Measurements from ENCODE around the gene SPPL2B.

Gene SPPL2B

GRCh38 chr19:2288338-2288817 is 40.1 kb upstream of the SPPL2B start:
- H3K4me1 ChIP-seq (ENCODE audit: control insufficient read depth, insufficient read depth, low read length, unreplicated experiment), result peaks cover 4% of the 10 kb centered on the region

GRCh38 chr19:2288818-2289713 is 39.4 kb upstream of the SPPL2B start:
- Histone ChIP-seq H3K4me3 (ENCODE audit: low read depth, low read length) (no peak overlapping the region), H2AFZ (ENCODE audit: low read length, unreplicated experiment) (no peak overlapping the region), H3K36me3 (ENCODE audit: insufficient read depth, low read length) (no peaks in the 10 kb centered on the region), H3K4me1 (ENCODE audit: control insufficient read depth, insufficient read depth, low read length, unreplicated experiment) (peaks cover 4% of the 10 kb centered on the region), H3K79me2 (ENCODE audit: control insufficient read depth, insufficient read depth, low read length, unreplicated experiment) (no peaks in the 10 kb centered on the region), H3K27ac (ENCODE audit: low read depth, low read length) (no peak overlapping the region), H3K27me3 (ENCODE audit: insufficient read depth, low read length) (peaks cover 31% of the 10 kb centered on the region)

More at GRCh38 chr19:2288338-2288817, 40.1 kb upstream of the SPPL2B start:
- Histone ChIP-seq H3K4me3 (ENCODE audit: low read depth, low read length) (no peak overlapping the region), H3K79me2 (ENCODE audit: control insufficient read depth, insufficient read depth, low read length, unreplicated experiment) (no peaks in the 10 kb centered on the region), H3K36me3 (ENCODE audit: insufficient read depth, low read length) (no peaks in the 10 kb centered on the region), H2AFZ (ENCODE audit: low read length, unreplicated experiment) (no peak overlapping the region), H3K27ac (ENCODE audit: low read depth, low read length) (no peak overlapping the region), H3K27me3 (ENCODE audit: insufficient read depth, low read length) (peaks cover 31% of the 10 kb centered on the region)

GRCh38 chr19:2289714-2290435 is 38.6 kb upstream of the SPPL2B start:
- no peak overlapping the region for H2AFZ ChIP-seq (ENCODE audit: low read length, unreplicated experiment)
- no peaks in the 10 kb centered on the region for H3K79me2 ChIP-seq (ENCODE audit: control insufficient read depth, insufficient read depth, low read length, unreplicated experiment)
- H3K36me3 ChIP-seq (ENCODE audit: insufficient read depth, low read length), result no peaks in the 10 kb centered on the region
- peak overlapping the region; percentile 59 for H3K4me3 ChIP-seq (ENCODE audit: low read depth, low read length)
- H3K4me1 ChIP-seq (ENCODE audit: control insufficient read depth, insufficient read depth, low read length, unreplicated experiment), result peaks cover 8% of the 10 kb centered on the region
- H3K27me3 ChIP-seq (ENCODE audit: insufficient read depth, low read length), result peaks cover 31% of the 10 kb centered on the region
- H3K27ac ChIP-seq (ENCODE audit: low read depth, low read length), result no peak overlapping the region

- Histone ChIP-seq H3K27ac (ENCODE audit: low read depth, low read length) (no peak overlapping the region), H3K4me1 (ENCODE audit: control insufficient read depth, insufficient read depth, low read length, unreplicated experiment) (peaks cover 8% of the 10 kb centered on the region), H3K79me2 (ENCODE audit: control insufficient read depth, insufficient read depth, low read length, unreplicated experiment) (no peaks in the 10 kb centered on the region), H2AFZ (ENCODE audit: low read length, unreplicated experiment) (no peak overlapping the region), H3K4me3 (ENCODE audit: low read depth, low read length) (peak overlapping the region; percentile 59), H3K36me3 (ENCODE audit: insufficient read depth, low read length) (no peaks in the 10 kb centered on the region), H3K27me3 (ENCODE audit: insufficient read depth, low read length) (peaks cover 31% of the 10 kb centered on the region)
Measured at GRCh38 chr19:2290441-2291184, 37.9 kb upstream of the SPPL2B start.

GRCh38 chr19:2291185-2291751 is 37.2 kb upstream of the SPPL2B start:
- peaks cover 8% of the 10 kb centered on the region for H3K4me1 ChIP-seq (ENCODE audit: control insufficient read depth, insufficient read depth, low read length, unreplicated experiment)
- no peak overlapping the region for H3K27ac ChIP-seq (ENCODE audit: low read depth, low read length)
- no peaks in the 10 kb centered on the region for H3K79me2 ChIP-seq (ENCODE audit: control insufficient read depth, insufficient read depth, low read length, unreplicated experiment)
- peaks cover 31% of the 10 kb centered on the region for H3K27me3 ChIP-seq (ENCODE audit: insufficient read depth, low read length)
- no peak overlapping the region for H2AFZ ChIP-seq (ENCODE audit: low read length, unreplicated experiment)
- no peaks in the 10 kb centered on the region for H3K36me3 ChIP-seq (ENCODE audit: insufficient read depth, low read length)
- 0 out of 2 replicates have a peak overlapping the region, but pooled peaks have one; percentile 16 for H3K4me3 ChIP-seq (ENCODE audit: low read depth, low read length)

GRCh38 chr19:2294687-2295335 is 33.7 kb upstream of the SPPL2B start:
- H3K27me3 ChIP-seq (ENCODE audit: insufficient read depth, low read length), result peaks cover 19% of the 10 kb centered on the region
- H3K27ac ChIP-seq (ENCODE audit: low read depth, low read length), result no peak overlapping the region
- H2AFZ ChIP-seq (ENCODE audit: low read length, unreplicated experiment), result no peak overlapping the region
- H3K4me3 ChIP-seq (ENCODE audit: low read depth, low read length), result no peak overlapping the region
- H3K79me2 ChIP-seq (ENCODE audit: control insufficient read depth, insufficient read depth, low read length, unreplicated experiment), result no peaks in the 10 kb centered on the region
- peaks cover 8% of the 10 kb centered on the region for H3K4me1 ChIP-seq (ENCODE audit: control insufficient read depth, insufficient read depth, low read length, unreplicated experiment)
- H3K36me3 ChIP-seq (ENCODE audit: insufficient read depth, low read length), result no peaks in the 10 kb centered on the region

GRCh38 chr19:2296141-2296540 is 32.3 kb upstream of the SPPL2B start:
- no peaks in the 10 kb centered on the region for H3K36me3 ChIP-seq (ENCODE audit: insufficient read depth, low read length)
- H3K27ac ChIP-seq (ENCODE audit: low read depth, low read length), result no peak overlapping the region
- H2AFZ ChIP-seq (ENCODE audit: low read length, unreplicated experiment), result no peak overlapping the region
- no peak overlapping the region for H3K4me3 ChIP-seq (ENCODE audit: low read depth, low read length)
- no peaks in the 10 kb centered on the region for H3K79me2 ChIP-seq (ENCODE audit: control insufficient read depth, insufficient read depth, low read length, unreplicated experiment)
- peaks cover 4% of the 10 kb centered on the region for H3K4me1 ChIP-seq (ENCODE audit: control insufficient read depth, insufficient read depth, low read length, unreplicated experiment)
- H3K27me3 ChIP-seq (ENCODE audit: insufficient read depth, low read length), result peaks cover 5% of the 10 kb centered on the region; the same call in 1 of the 2 replicates

GRCh38 chr19:2300533-2300932 is 28.0 kb upstream of the SPPL2B start:
- no peak overlapping the region for H2AFZ ChIP-seq (ENCODE audit: low read length, unreplicated experiment)
- no peaks in the 10 kb centered on the region for H3K79me2 ChIP-seq (ENCODE audit: control insufficient read depth, insufficient read depth, low read length, unreplicated experiment)
- H3K4me3 ChIP-seq (ENCODE audit: low read depth, low read length), result no peak overlapping the region
- no peak overlapping the region for H3K27ac ChIP-seq (ENCODE audit: low read depth, low read length)
- H3K36me3 ChIP-seq (ENCODE audit: insufficient read depth, low read length), result no peaks in the 10 kb centered on the region
- H3K27me3 ChIP-seq (ENCODE audit: insufficient read depth, low read length), result no peaks in the 10 kb centered on the region
- H3K4me1 ChIP-seq (ENCODE audit: control insufficient read depth, insufficient read depth, low read length, unreplicated experiment), result no peaks in the 10 kb centered on the region

GRCh38 chr19:2302319-2303210 is 25.9 kb upstream of the SPPL2B start:
- no peak overlapping the region for H2AFZ ChIP-seq (ENCODE audit: low read length, unreplicated experiment)
- H3K27ac ChIP-seq (ENCODE audit: low read depth, low read length), result no peak overlapping the region
- peaks cover 11% of the 10 kb centered on the region for H3K27me3 ChIP-seq (ENCODE audit: insufficient read depth, low read length)
- no peaks in the 10 kb centered on the region for H3K79me2 ChIP-seq (ENCODE audit: control insufficient read depth, insufficient read depth, low read length, unreplicated experiment)
- H3K36me3 ChIP-seq (ENCODE audit: insufficient read depth, low read length), result no peaks in the 10 kb centered on the region
- H3K4me3 ChIP-seq (ENCODE audit: low read depth, low read length), result no peak overlapping the region
- no peaks in the 10 kb centered on the region for H3K4me1 ChIP-seq (ENCODE audit: control insufficient read depth, insufficient read depth, low read length, unreplicated experiment)

All from ACC112 (cell line).